ENCODE results near the gene EPHA3.

Gene EPHA3

DNA sequence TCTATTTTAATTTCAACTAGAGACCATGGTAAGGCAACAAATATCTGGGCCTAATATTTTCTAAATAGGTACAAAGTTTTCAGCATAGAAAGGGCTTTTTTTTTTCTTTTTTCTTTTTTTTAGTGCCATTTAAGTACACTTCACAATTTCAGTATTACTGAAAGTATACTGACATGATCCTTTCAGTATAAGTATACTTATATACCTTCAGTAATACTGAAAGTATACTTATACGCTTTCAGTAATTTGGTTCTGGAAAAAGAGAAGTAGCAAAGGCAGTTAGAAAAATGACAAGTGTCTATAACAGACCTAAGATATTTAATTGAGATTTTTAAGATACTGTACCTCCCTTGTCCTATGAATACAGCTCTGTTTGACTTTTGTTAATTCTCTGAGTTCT, 339.2 kb downstream of the EPHA3 start:
- no peak for DNase-seq (ENCODE audit: low read depth in 3 of 3)

DNA sequence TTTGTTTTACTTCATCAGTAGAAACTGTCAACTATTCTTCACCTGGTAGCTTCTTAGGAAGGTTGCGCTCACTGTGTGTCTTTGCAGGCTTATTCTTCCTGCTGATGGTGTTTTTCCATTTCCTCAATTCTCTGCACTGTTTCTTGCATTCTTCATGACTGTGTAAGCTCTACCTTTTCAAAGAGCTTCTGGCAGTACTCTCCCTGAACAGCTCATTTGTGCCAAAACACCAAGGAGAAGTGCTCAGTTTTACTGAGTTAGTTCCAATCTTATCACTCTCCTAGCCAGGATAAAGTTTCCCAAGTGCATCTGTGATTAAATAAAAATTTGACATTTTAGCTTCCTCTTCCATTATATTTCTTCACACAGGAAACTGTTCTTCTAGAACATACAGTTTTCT, 339.8 kb downstream of the EPHA3 start:
- DNase-seq (ENCODE audit: low read depth in 3 of 3): no peak

DNA sequence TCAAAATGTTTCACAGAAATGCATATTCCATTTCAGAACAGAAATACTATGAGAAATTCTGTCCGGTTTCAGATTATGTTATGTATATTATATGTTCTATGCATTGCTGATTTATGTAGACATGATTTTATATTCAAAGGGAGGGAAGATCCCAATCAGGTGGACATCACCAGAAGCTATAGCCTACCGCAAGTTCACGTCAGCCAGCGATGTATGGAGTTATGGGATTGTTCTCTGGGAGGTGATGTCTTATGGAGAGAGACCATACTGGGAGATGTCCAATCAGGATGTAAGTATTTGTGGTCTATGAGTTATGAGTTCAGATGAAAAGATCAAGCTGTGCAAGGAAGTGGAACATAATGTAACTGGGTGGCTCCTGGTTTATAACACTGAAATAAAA, 341.7 kb downstream of the EPHA3 start:
- no peak for DNase-seq (ENCODE audit: low read depth in 3 of 3)

DNA sequence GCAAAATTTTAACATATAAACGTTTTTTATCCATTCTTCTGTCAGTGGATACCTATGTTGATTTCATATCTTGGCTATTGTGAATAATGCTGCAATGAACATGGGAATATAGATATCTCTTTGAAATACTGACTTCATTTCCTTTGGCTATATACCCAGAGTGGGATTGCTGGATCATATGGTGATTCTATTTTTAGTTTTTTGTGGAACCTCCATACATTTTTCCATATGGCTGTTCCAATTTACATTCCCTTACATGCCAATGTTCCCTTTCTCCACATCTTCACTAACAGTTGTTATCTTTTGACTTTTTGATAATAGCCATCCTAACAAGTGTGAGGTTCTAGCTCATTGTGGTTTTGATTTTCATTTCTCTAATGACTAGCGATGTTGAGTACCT, 344.6 kb downstream of the EPHA3 start:
- no peak for DNase-seq (ENCODE audit: low read depth in 3 of 3)

DNA sequence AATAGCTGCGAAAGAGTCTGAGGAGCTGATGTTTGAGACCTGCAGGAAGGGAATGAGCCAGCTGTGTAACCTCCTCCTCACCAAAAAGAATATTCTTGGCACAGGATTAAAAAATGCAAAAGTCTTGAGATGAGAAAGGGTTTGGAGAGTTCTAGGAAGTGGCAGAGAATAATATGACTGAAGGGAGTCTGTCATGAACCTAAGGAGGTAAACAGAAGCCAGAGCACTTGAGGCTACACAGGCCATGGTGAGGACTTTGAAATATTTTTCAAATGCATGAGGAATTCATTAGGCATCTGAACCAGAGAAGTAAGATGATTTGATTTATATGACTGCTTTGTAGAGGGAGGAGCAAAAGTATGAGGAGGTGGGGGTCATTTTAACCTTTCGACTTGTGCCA, 347.8 kb downstream of the EPHA3 start:
- no peak for DNase-seq (ENCODE audit: low read depth in 3 of 3)

DNA sequence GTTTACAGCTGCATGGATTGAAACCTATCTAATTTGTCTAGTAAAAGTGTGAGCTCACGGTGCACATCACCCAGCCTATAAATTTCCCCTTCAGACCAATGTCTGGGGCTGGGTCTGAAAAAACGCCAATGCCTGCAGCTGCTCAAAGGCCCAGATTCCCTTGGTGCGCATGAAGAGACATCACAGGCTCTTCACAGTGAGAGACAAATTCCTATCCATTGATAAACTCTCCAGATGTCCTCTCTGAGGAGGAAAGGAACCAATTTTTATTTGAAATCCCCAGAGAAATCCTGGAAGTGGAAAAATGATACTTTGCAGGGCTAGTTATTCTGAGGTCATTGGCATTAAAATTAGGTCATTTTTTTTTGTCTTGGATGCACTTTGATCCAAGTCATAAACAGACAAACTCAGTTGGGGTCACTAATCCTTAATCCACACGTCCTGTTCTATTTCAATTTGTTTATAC, 360.5 kb downstream of the EPHA3 start:
- DNase-seq (ENCODE audit: low read depth in 3 of 3): no peak

DNA sequence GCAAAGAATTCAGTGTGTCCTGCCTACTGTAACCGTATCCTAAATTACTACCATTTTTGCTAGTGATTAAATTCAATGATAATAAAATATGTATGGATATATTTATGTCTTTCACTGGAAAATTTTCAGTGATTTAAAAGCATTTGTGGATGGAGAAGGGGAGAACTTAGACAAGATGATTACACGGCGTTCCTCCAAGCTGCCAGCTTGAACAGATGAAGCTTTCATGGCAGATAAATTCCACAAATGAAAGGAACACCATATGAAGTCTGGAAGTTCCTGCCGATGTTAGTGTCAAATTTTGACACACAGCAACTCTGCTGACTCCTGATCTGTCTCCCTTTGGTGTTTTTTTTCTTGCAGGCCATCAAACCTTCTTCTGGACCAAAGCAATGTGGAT, 364.7 kb downstream of the EPHA3 start:
- DNase-seq (ENCODE audit: low read depth in 3 of 3): no peak

DNA sequence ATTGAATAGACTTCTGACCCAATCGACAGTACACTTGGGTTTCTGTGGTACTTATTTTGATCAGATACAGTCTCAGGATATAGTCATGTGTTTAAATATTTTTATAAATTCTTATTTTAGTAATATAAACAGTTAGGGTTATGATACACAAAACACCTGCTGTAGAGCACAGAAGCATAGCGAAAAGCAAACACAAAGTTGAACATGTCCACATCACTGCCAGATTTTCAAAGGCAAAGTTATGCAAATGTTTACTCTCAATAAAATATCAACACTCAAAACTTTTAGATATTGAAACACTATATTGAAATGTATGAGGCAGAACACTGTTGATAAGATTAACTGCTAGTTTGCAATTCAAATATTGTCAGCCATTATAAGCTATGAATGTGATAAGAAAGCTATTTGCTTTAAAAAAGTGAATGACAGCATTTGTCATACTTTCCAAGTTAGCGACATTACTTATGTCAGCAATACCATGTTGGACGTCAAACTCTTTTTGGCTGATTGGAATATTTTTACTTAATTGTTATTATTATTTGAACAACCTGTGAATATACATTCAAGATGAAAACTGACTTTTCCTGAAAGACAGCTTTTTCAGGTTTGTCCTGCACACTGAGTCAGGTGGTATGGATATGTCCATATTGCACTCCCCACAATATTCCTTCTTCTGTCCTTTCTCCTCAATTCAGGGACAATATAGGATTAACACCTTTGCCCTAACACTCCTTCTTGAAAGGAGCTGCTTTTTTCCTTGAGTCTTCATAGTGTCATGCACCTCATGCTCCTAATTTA, 367.1 kb downstream of the EPHA3 start:
- DNase-seq (ENCODE audit: low read depth in 3 of 3): no peak

DNA sequence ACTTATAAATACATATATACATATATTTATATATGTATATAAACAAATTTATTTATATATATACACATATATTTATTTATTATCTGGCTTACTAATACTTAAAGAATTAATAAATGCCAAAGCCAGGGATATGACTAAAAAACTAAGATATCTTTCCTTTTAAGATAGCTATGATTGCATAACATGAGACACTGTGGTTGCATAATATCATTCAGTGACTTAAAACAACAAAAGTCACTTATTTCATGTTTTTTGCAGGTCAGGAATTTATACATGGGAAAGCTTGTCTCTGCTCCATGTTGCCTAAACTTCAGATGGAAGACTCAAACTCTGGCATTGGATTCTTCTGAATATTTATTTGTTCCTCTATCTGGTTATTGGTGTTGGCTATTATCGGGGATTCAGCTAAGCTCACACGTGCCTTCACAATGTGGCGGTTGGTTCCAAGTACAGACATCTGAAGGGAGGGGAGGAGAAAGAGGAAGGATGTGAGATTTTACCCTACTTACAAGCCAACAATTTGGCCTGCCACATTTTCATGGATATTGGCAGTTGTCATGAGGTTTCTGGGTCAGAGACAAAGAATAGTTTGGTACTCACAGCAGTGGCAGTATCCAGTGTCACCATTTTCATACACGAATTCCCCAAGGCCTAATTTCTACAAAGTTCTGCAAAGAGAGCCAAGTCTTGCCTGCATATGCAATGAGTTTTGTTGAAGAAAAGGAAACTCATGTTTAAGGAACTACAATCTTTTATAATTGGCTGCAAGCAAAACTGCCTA, 381.6 kb downstream of the EPHA3 start:
- no peak for DNase-seq (ENCODE audit: low read depth in 3 of 3)

DNA sequence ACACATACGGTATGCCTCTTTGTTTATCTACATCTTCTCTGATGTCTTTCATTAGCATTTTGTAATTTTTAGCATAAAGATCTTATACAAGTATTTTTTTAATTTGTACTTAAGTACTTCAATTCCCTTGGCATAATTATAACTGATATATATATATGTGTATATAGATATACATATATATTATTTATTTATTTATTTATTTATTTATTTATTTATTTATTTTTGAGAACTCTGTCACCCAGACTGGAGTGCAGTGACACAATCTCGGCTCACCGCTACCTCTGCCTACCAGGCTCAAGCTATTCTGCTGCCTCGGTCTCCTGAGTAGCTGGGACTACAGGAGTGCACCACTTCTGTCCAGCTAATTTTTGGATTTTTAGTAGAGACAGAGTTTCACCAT, 382.7 kb downstream of the EPHA3 start:
- no peak for DNase-seq (ENCODE audit: low read depth in 3 of 3)

DNA sequence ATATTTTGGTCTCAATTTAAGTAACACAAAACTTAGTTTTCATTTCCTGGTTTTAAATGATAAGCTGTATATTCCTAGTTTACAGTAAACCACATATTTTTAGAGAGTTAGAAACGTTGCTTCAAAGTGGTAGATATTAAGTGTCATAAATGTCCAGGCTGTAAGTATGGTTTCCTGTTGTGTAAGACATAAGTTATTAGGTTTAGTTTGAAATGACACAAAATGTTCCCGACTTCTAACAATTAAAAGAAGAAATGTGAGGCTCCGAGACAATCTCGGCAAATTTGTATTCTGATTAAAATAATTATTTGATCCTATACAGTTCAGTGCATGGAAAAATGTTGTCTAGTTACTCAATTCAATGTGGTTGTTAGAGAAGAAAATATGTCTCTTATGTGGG, 387.3 kb downstream of the EPHA3 start:
- DNase-seq (ENCODE audit: low read depth in 3 of 3): no peak

DNA sequence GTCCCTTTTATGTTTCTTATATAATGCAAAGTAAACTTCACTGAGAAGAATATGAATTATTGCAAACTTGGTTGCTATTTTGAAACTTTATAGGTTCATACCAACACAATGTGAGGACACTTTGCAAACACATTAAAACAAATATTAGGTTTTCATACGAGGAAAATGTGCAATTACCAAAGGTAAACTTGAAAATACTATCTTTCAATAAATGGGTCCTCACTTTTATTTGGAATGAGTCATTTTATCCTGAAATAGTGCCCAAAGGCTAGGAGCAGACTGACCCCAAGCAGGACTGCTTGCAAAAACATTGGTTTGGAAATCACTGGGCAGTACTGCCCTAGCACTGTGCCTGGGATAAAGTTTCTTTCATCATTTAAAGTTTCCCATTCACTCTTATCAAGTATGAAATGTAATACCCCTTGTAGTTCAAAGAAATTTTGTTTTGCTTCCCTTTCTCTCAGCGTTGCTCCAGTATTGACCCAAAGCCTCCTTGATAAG, 396.5 kb downstream of the EPHA3 start:
- DNase-seq (ENCODE audit: low read depth in 3 of 3): no peak

DNA sequence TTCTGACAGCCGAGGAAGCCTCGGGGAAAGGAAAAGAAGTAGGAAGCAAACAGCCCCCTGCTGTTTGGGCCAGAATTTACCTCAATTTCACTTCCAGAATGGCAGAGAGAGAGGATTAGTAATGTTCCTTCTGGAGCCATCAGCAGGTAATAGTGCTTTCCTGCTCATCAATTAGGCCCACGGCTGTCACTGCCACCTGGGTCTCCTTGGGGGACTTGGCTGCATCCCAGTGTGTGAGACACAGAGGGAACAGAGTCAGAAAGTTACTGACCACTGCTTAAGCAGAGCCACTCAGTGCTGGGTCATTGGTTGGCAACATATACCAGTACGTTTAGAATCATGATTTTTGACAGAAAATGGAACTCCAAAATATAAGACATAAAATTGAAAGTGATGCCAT, 397.0 kb downstream of the EPHA3 start:
- DNase-seq (ENCODE audit: low read depth in 3 of 3): no peak

DNA sequence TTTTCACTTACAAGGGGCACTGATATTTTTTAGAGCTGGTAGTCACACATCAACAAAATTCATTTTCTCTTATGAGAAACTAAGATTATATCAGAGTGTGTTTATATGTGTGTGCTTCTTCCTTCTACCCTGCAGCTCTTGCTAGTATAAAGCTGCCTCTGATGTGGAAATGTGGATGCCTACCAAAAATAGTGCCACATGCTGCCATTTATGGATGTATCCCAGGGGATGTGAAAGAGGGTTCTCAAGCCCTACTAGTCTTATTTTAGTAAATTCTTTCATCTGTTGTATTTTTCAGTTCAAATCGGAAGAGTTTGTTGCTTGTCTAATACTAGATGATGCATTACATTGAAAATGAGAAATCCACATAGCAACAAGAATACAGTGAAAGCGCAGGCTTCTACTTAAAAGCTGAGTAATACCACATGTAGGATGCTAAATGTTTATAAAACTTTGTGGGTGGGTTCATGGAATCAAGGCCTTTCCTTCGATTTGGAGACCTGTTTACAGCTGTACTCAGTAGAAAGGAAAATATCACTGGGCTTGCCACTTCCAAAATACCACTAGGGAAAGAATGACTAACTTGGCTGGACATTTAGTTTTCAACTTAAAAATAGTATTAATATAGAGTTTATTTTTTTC, 399.2 kb downstream of the EPHA3 start:
- DNase-seq (ENCODE audit: low read depth in 3 of 3): no peak

DNA sequence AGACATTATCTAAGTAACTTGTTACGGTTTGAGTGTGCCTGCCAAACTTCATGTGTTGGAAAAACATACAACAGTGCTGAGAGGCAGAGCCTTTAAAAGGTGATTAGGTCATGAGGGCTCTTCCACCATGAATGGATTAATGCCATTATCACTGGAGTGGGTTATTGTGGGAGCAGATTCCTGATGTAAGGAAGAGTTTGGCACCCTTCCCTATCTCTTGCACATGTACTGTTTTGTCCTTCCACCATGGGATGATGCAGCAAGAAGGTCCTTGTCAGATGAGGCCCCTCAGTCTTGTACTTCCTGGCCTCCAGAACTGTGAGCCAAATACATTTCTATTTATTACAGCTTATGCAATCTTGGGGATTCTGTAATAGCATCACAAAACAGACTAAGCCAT, 413.9 kb downstream of the EPHA3 start:
- no peak for DNase-seq (ENCODE audit: low read depth in 3 of 3)

DNA sequence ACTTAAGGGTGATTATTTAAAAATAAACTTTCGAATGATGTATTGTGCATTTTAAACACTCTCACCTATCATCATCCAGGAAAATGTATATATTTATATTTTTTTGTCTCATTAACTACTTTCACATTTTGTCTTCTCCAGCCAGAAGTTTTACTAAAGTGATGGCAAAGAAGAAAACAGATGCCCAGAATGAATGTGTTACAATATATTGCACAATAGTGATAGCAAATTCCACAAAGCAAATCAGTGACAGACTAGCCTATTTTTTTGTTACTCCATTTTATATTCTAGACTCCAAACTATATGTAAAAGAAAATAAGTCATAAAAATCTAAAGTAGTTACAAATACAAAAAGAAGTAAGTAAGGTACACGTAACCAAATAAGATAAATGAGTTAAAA, 414.7 kb downstream of the EPHA3 start:
- DNase-seq (ENCODE audit: low read depth in 3 of 3): no peak

DNA sequence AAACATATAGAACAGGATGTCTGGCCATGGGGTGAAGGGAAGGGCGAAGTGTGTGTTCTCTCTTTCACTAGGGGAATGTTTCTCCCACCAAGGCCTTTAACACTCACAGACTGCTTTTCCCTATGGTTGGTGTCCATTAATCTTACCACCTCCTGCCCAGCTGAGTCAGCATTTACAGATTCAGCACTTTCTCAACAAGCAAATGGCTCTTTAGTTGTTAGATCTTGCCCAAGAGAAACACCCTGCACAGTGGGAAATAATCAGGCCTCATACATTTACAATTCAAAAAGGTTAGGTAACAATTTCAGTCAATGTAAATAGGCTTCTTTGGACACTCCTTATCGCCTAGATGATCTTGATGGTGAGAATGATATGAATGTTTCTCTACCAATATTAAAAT, 418.2 kb downstream of the EPHA3 start:
- no peak for DNase-seq (ENCODE audit: low read depth in 3 of 3)

DNA sequence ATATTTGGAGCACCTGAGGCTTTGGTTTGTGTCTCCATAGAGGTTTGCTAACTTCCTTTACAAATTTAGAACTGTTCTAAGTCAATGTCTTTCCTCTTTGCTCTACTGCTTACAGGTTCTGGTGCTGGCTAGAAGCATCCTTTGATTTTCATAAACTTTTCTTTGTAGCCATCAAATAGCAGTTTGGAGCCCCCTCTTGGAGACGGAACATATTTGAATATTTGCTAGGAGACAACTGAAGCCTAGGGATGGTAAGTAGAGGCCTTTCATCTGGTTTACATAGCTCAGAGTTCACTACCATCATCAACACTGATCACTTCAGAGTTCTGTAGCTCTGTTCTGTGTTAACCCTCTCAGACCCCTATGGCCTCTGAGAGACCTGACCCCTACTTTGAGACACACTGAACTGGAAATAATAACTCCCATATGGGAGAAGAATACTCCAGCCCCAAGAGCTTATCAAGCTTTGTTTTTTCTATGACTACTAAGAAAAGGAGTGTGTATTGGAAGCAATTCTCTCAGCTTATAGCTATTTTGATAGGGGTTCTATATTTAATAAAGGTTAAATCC, 420.4 kb downstream of the EPHA3 start:
- no peak for DNase-seq (ENCODE audit: low read depth in 3 of 3)

Data from stimulated activated CD4-positive, alpha-beta T cell treated with anti-CD3 and anti-CD28 coated beads, TNF-alpha, amount 100 ng/mL, for 4 hours (primary cell).